GM18858 (cell line): Measurements from ENCODE around the gene CCDC167.
"Not testable (repeated sequence)": the region's sequence is repeated elsewhere in the genome, so short reads cannot be mapped to it uniquely, and the experiment has no call there.

Experiments
- ATAC-seq: cut with Tn5 transposase; IDR thresholded peaks from one replicate; pipeline ENCODE4 v1.9.1; 2021; ENCODE audit not compliant: unreplicated experiment

CCDC167 gene

DNA sequence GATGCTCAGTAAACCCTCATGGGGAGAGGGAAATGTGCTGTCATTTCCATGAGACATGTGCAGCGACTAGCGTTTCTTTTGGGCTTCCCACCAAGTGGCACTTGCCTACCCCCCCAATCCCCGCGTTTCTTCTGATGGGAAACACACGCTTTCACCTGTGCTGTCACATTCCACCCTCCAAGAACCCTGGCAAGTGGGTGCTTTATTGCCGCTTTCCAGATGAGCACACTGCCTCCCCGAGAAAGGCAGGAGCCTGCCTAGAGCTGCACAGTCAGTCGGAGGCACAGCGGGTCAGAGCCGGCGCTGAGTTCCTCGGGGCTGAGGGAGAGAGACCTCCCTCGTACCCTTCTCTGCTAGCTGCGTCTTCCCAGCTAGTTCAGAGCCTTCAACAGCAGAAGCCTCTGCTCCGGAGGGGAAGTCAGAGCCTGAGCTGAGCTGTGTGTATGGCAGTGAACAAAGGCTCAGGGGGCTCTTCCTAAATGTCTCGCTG, 12.3 kb upstream of the CCDC167 start:
- no peak for ATAC-seq

DNA sequence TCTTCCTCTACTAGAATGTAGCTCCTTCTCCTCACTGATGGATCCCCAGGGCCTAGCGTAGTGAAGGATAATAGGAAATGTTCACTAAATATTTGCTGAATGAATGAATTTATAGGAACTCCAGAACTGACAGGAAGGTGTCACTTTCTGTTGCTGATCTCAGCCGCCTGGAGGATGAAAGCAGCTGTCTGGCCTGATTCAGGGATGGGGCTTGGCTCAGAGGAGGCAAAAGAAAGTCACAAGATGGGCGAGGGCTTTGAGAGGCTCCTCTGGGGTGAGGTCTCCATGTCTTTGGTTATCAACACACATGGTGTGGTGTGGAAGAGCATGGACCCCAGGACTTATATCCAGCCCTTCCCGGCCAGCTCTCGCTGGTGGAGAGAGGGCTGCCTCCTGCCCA, 11.5 kb upstream of the CCDC167 start:
- ATAC-seq: no peak

DNA sequence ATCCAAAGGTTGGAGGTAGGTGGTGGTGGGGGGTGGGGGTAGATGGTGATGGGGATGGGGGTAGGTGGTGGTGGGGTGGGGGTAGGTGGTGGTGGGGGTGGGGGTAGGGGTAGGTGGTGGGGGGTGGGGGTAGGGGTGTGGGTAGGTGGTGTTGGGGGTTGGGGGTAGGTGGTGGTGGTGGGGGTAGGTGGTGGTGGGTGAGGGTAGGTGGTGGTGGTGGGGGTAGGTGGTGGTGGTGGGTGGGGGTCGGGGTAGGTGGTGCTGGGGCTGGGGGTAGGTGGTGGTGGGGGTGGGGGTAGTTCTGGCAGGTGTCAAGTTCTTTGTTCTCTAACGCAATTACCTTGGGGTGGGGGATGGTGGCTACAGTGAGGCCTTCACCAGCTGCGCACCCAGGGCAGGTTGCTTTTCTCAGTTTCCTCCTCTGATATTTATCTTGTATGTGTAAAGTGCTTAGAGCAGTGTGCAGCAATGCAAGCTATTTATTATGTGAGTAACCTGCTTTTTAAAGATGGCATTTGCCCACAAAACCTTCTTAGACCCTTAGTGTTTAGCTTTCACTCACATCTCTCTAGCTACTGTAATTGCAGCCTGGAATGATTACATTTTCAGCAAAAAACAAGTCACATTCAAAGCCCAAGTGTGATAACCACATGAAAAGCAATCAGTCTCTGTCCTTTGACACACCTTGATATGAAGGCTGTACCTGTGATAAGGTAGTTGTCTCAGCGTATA, 8.2 kb upstream of the CCDC167 start:
- no peak for ATAC-seq

DNA sequence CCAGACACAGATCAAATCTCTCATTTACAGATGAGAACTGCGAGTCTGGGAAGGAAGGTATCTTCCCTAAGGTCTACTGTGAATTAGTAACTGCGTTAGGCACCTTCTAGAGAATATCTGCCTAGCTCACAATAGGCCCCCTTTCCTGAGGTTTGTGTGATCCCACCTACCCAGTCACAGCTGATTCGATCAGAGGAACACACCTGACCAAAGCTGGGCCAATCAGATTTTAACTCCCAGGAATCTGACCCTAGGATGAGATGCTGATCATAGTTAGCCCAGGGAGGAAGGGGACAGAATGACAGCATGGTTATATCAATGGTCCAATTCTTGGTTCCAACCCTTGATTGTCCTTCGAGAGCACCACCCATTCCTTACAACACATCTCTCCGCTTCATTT, 7.4 kb upstream of the CCDC167 start:
- ATAC-seq: no peak

DNA sequence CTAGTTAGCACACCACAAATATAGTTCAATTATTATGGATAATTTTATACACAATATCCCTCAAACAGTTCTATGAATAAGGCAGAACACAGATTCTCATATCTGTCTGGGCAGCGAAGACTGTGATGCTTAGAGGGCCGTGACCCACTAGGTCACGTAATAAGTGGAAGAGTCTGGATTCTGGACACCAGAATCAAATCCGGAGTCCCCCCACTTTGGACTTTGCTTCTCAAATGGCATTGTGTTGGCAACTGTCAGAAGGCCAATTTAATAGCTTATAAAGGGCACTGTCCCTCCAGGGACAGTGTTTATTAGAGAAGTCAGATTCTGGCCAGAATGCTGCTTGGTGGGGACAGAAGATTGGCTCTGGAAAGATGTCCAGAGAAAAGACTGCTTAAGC, 6.8 kb upstream of the CCDC167 start:
- ATAC-seq: no peak

DNA sequence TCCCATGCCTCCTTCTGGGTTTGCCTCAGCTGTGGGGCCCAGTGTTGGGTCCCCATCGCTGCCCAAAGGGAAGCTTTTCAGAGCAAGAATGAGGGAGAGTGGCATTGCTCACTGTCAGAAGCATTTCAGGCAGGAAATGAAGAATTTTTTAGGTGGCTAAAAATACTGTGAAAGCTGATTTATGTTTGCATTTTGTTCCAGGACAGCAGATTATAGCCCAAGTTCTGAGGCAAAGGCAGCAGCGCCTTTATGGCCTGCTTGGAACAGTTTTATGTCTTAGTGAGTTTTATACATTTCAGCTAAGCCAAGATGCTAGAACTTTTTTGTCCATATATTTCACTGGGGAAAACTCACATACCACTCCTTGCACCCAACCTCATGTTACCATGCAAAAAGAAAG, 4.3 kb upstream of the CCDC167 start:
- no peak for ATAC-seq

DNA sequence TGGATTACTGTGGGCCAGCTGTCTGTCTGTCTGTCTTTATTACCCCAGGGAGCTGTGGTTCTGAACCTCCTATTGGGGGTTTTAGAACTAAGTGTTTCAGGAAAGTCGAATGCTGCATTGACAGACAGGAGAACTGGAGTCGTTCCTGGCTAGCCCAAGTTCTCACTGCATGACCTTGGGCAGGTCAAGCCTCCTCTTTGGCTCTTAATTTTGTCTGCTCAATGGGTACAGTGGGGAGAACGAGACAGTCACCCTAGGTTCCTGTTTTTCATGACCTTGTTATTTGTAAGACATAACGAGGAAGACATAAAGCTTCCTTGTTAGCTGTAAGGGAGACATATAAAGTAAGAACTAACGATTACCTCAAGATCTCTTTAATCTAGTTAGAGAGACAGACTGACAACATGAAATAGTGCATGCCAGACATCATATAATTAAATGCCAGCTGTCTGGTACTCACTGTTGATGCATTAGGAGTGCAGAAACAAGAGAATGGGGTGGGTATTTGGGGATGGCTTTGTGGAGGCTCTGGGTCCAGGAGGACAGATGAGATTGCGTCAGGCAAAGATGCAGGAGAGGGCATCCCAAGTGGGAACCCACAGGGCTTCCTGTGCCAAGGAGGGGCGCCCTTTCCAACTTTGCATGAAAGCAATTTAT, 3.7 kb upstream of the CCDC167 start:
- no peak for ATAC-seq

DNA sequence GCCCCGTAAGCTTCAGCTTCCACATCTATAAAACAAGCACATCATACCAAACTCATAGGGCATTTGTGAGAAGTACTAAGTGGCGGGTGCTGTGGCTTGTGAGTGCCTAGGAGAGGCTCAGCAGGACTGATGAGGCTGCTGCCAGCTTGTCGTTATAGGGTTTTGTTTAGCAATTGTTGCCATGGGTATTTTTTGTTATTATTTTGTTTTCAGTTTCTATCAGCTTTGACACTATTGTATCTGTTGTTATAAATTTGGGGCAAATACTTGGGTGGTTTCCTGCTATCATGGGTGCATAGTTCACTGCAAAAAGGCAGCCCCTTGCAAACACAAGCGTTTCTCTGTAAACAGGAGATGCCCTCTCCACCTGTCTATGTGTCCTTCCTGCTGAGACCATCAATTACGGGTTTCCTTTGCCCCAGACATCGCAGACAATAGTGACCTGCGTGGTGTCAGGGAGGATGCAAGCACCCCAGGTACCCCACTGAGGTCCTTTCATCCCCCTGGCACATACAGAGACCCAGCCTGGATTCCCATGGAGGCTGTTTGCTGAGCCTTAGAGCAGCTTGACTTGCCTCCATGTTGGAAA, 3.1 kb upstream of the CCDC167 start:
- ATAC-seq: no peak

DNA sequence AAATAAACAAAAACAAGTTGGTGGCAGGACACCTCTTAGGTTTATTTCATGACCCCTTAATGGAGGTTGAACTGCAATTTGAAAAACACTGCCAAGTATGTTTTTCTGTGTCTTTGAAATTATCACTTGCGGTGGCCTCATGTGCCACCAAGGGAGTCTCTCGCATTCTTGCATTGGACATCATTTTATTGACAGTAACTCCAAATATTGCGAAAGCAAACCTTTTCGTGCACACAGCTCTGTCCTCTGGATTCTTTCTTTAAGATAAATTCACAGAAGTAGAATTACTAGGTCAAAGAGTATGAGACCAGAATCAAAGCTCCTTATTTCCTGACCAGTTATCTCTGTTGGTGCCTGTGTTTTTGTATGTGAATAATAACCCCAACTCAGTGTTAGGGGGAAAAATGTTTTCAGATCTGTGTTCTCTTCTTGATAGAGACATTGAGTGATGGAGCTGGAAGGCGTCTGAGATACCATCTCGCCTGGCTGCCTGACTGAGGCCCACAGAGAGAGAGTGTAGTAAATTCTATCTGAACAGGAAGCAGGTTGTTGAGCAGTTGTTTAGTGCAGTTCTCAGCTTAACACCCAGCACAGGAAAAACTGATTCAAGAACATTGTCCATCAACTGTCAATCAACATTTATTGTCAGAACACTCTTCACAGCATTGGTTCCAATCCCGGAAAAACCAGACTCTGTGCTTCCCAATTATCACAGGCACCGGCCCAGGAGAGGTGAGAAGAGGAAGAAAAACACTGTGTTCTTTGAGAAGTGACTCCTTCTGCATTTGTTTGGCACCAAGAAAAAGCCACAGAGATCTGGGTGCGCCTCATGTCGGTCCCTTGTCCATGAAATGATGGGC, 2.2 kb upstream of the CCDC167 start:
- no peak for ATAC-seq

DNA sequence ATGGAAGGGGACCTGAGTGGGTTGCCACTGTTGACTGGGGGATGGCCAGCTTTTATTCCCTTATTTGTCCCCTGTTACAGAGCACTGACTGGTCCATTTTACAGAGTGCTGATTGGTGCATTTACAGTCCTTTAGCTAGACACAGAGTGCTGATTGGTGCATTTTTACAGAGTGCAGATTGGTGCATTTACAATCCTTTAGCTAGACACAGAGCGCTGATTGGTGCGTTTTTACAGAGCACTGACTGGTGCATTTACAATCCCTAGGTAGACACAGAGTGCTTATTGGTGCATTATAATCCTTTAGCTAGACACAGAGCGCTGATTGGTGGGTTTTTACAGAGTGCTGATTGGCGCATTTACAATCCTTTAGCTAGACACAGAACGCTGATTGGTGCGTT, 1.2 kb upstream of the CCDC167 start:
- ATAC-seq: not testable (repeated sequence)

DNA sequence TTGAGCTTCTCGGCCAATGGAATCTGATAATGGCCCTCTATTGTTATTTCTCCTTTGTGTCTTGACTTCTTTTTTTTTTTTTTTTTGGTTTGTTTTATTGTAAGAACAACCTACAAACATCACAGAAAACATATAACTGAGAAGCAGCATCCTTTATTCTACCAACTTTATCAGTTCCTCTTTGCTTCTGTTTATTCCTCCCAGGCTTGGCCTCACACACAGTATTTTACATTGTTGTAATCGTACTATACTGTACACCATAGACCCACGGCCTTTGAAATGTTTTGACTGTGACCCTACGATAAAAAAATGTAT, 558 bp upstream of the CCDC167 start:
- no peak for ATAC-seq

DNA sequence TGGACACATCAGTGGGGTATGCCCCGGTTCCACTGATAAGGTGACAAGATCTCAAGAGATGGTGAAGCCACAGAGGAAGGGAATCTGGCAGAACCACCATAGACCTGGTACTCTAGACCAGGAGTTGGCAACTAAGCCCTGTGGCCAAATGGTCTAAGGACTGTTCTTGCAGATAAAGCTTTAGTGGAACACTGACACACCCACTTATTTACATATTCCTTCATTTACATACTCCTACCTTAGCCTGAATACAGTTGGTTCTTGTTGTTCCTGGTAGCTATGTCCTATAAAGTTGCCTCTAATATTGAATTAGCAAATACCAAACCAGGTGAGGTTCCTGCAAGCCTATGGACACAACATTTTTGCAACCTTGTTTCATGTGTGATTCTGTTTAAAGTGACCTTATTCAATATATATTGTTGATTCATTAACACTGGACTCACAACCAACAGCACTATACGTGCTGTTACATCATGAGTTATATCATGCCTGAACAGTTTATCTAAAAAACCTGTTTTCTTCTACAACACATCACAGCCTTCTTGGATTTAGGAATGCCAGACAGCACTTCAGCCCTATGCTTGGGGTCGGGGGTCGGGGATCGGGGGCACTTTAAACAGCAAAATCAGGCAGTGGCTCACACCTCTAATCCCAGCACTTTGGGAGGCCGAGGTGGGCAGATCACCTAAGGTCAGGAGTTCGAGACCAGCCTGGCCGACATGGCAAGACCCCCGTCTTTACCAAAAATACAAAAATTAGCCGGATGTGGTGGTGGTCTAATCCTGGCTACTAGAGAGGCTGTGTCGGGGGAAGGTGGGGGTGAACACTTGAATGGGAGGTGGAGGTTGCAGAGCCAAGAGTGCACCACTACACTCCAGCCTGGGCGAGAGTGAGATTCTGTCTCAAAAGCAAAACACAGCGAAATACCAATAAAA, 2.5 kb downstream of the CCDC167 start:
- ATAC-seq: no peak

DNA sequence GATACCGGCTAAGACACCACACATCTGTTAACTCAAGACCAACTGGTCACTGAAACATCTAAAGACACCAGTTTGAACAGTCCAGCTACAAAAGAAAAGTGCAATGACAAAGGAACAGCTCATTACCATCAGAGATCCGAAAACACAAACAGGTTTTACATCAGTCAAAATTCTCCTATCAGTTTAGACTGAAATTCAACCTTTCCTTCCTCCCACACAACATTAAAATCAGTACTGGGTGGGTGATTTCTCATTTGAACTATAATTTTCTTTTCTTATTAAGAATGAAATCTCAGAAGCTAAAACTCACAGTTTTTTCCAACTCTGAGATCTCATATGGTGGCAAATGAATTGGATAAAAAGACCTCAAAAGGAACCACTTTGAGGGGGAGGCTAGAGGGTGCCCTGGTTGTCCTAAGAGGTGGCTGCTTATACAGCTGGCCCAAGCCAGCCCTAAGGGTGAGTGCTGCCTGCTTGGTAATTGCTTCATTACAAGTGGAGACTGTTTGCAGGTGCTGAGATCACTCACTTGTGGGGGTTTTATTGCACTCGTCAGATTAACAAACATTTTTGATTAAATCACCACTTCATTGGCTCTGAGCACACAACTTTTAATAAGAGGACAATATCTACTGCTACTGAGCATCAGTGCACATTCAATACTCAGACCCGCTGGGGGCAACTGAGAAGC, 4.3 kb downstream of the CCDC167 start:
- no peak for ATAC-seq

DNA sequence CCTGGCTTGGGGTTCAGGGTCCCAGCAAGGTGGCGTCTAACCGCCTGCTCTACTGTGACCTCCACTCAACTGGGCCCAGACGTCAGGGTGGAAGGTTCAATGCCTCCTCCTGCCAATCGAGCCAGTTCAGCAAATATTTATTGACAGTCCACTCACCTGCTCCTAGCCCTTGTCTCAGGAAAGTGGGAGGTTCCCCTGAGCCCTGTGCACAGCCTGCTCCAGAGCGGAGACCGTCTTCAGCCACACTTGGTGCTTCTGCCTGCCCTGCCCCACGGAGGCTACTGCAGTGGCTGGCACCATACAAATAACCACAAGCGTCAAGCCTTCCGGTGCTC, 6.1 kb downstream of the CCDC167 start:
- ATAC-seq: no peak

DNA sequence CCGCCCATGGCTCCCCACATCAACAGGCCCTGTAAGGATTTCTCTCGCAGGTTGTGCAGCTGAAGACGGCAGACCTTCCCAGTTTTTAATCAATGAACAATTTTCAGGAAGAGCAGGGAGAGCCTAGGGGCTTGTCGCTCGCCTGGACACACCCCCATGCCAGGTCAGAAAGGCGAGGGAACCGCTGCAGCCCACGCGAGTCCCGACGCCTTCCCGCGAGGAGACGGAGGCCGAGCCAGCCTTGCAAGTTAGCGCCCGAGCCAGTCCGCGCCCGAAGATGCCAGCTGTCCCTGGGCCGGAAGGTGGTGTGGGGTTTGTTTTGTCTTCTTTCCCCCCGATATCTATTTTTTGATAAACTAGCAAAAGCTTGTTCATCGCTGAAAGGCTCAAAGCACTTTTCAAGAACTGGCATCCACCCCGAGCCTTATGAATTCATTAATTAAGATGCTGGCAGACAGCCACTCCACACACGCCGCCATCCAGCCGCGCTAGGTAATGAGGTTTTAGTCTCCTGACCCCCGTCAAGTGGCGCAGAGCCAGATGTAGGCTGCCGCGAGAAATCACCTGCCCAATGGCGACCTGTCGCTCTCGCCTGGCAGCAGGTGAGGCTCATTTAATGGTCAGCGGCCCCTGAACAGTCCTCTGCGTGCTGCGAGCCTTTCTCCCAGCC, 6.6 kb downstream of the CCDC167 start:
- ATAC-seq: no peak

DNA sequence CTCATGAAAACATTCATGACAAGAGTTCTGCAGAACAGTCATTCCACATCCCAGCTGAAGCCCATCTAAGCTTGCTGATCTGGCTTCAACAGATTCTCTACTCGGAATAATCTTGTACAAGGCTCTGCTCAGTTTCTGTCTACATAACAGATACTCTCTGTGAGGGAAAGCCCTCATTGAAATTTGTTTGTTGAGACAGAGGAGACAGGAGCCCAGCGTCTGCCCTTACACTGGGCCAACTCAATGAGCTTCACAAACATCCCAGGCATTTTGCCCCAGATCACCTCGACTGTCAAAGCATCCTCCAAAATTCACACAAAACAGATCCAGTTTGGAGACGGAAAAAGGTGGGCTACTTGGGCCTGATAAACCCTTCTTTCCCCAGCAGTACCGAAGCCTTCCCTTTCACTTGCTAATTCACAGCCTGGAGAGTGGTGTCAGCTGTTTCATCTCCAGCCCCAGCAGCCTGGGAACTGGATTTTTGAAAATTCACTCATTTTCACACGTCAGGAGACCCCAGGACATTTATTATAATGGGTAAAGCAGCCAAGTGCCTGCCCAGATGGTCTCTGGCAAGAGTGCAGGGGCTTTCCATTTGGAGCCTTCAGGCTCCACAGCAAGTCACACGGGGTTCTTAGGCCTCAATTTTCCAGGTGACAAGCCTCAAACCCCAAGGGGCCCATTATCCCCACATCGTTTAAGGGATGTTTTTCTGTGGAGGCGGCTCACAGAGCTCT, 7.3 kb downstream of the CCDC167 start:
- ATAC-seq: no peak

DNA sequence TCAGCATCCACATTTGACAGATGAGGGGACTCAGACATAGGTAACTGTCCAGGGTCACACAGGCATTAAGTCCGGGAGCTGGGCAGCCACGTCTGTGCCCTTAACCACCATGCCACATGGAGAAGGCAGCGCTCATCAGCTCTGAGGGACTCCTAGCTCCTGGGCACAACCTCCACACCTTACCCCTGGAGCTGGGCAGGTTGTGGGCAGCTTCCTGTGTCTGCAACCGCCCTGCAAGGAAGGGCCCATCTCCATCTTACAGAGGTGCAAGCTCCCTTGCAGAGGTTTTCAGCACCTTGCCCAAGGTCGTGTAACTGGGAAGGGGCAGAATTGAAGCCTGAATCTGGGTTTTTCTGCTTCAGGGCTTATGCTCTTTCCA, 7.9 kb downstream of the CCDC167 start:
- no peak for ATAC-seq

DNA sequence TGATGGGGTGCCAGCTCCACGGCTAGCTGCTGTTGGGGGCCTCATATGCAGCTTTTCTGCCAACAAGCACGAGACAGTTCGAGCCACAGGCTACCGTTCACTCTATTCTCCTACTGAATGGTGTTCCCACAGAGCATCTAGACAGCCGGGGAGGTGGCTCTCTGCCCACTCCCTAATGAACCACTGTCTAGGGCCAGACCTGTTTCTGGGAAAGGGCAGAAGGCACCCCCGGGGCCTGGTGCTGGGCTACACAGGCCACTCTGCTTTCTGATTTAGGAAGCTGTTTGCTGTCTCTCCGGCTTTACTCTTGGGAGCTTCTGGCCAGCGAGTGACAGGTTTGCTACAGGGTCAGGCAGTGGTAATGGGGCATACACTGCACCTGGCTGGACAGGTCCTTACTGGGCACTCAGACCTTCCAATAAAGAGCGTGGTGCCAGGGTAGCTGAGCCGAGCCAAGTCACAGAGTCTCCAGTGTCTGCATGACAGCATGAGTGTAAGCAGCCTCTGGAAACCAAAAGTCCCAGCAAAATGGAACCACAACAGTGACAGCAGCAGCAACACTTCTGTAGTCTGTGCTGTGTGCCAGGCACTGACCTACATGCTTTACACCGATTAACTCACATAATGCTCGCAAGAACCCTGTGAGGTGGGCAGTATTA, 8.4 kb downstream of the CCDC167 start:
- ATAC-seq: no peak
